ENCODE measurements around the gene YLPM1.

YLPM1 gene

DNA sequence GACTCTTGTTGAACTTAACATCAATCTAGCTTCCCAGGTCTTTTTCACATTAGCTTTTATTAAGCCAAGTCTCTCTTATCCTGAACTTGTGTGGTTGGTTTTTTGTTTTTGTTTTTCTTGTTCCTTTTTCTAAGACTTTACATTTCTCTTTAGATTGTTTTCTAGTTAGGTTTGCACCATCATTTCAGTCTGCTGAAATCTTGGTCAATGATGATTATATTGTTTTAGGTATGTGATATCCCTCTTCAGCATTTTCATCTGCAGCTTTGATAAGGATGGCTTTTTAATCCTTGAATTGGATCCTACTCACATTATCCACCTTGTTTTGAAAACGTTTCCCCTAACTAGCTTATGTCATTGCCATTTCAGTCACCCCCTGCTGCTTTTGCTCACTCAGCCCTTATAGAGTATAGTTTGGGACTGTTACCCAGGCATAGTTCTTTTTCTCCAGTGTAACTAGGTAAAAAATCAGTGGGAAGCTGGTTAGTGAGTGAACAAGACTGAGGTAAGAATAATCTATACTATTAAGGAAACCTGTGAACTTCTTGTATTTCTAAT lies 22.0 kb downstream of the YLPM1 start:
- in situ Hi-C loops (cut with MboI; ENCODE audit: low sequenced_read_pairs): no loop called here

DNA sequence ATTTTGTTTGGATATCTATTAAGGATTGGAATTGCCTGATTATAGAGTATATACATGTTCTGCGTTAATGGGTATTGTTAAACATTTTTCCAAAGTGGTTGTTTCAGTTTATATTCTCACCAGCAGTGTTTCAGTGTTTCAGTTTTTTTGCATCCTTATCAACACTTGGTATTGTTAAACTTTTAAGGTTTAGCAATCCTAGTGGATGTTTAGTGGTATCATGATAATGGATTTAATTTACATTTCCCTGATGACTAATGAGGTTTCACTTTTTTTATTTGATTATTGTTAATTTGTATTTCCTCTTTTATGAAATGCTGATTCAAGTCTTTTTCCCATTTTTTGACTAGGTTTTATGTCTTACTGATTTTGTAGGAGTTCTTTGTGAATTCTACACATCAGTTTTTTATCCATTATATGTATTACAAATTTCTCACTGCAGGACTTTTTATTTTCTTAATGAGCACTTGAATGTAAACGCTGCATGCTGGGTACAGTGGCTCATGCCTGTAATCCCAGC lies 23.7 kb downstream of the YLPM1 start:
- in situ Hi-C loops (cut with MboI; ENCODE audit: low sequenced_read_pairs): no loop called here

DNA sequence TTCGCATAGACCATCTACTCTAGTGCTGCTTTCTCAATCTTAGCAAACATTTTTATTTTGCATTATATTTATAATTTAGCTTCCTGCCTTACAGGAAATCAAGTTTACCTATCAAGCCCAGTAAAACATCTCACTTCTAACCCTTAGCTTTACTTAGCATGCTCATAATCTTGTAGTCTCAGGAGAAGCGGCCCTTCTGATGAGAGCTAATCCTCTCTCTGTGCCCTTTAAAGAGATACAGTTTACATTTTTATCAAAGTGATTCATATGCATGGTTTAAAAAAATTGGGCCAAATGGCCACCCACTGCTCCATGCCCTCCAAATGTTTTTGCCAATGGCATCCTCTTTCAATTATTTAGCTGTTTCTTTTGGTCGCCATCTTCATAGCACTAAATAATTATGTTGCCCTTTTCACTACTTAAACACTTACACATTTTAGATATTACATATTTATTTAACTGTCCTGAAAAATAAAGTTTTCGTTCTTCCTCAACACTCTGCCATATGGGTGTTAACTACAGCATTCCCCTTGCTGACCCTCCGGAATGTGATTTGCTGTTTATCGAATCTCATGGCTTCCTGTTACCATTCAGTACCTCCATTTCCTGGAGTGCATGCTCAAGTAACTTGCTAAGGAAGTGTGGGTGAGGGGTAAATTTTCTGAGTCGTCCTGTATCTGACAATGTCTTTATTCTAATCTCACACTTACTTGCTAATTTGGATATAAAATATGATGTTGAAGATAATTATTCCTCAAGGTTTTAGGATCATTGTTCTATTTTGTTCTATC lies 29.3 kb downstream of the YLPM1 start:
- in situ Hi-C loops (cut with MboI; ENCODE audit: low sequenced_read_pairs): no loop called here

DNA sequence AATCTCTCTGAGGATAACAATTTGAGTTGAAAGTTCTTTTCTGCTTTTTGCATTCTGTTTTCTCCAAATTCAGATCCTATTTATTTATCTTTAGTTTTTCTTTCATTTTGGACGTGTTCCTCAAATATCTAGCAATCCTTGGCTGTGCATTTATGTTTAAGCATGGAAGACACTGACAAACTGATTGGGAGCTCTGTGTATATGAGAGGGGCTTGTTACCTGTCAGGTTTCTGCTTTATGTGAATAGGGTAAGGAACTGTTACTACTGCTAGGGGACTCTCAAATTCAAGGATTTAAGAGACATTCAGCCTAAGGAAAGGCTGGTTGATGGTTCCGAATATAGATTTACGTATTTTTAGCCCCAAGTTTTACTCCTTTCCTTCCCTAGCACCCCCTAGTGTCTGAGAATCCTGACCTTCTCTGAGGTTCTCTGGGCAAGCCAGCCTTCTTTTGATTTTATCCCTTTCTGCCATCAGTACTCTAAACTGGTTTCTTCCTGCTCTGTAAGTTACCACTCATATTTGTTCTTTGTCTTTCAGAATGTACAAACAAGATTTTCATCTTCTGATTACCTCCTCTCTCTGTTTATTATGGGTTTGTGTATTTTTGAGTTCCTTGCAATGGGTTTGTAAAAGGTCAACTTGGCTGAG lies 30.5 kb downstream of the YLPM1 start:
- in situ Hi-C loops (cut with MboI; ENCODE audit: low sequenced_read_pairs): no loop called here

DNA sequence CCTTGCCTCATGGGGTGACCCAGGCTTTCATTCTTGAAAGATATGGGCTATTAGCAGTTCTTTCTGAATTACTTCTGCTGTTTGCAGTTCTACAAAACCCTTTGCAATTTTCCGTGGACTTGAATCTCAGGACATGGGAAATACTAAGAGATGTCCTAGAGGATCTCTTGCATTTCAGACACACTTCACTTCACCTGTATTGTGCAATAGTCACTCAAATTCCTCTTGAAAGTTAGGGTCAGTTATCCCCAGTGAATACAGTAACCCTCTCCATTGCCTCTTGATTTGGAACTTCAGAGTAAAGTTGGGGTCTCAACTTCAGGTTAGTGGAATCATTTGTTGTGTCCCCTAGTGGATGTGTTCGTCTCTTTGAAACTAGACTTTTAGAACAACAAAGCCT lies 31.8 kb downstream of the YLPM1 start:
- in situ Hi-C loops (cut with MboI; ENCODE audit: low sequenced_read_pairs): no loop called here

DNA sequence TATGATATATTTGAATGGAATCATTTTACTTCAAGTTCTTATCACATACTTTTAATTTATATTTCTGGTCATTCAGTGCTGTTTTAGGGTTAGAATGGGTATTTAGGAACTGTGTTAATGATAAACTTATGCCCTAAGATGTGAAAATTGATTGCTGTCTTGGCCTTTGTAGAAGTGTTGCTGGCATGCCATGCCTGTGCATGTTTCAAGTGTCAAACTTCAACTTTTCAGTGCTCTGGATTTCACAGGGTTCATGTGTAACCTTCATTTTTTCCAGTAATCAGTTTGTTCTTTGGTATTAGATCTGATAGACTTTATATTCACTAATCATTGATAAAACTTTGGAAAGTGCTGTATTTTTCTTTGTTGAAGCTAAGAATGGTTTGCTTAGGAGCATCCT lies 36.6 kb downstream of the YLPM1 start:
- in situ Hi-C loops (cut with MboI; ENCODE audit: low sequenced_read_pairs): no loop called here

DNA sequence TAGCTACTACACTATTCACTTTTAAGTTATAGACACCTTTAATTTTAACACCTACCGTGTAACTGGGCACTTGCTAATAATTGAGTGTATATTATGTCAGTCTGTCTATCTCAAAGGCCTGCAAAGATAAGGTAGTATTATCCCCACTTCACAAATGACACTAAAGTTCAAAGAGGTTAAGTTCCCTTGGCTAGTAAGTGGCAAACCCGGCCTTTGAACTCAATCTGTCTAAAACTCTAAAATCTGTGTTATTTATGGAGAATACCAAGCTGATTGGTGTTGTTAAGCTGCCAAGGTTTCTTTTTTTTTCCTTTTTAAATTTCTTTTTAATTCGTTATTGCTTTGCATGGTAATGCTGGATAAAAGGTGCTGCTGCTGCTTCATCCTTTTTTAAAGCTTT lies 37.7 kb downstream of the YLPM1 start:
- in situ Hi-C loops (cut with MboI; ENCODE audit: low sequenced_read_pairs): no loop called here

DNA sequence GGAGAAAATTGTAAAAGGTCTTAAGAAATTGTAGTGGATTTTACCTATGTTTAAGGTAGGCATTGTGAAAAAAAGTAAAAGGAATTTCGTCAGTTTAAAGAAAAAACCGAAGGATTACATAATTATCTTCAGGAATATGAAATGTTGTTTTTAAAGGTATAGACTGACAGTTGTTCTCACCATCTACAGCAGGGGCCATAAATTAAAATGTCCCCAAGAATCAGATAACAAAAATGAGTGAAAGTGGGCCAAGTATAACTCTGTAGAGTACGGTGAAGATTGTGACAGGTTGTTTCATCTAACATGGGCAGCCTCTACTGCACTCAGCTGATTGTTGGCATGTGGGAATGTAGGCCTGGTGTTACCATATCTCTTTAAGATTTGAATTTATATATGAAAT lies 38.3 kb downstream of the YLPM1 start:
- in situ Hi-C loops (cut with MboI; ENCODE audit: low sequenced_read_pairs): no loop called here

DNA sequence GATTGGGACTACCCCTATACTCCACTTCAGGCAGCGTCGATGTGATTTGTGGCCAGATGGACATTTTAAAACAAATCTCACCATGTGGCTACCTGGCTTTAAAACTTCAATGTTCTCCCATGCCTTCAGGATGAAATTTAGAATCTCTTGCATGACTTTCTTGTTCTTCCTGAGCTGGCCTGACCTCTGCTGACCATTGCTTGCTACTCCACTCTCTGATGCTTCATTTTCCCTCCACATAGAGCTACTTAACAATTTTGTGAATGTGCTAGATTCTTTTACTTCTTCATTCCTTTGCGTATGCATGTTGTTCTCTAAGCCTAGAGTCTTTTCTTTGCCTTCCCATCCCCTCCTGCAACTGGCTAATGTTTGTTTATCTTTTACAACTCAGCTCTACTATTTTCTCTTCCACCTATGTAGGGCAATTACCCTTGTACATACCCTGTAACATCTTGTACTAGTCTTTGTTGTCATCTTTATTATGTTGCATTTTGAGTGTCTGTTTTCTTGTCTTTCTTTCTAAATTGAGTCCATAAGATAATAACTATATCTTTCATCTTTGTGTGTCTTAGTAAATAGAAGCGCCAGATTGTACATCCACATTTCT lies 41.2 kb downstream of the YLPM1 start:
- in situ Hi-C loops (cut with MboI; ENCODE audit: low sequenced_read_pairs): no loop called here

DNA sequence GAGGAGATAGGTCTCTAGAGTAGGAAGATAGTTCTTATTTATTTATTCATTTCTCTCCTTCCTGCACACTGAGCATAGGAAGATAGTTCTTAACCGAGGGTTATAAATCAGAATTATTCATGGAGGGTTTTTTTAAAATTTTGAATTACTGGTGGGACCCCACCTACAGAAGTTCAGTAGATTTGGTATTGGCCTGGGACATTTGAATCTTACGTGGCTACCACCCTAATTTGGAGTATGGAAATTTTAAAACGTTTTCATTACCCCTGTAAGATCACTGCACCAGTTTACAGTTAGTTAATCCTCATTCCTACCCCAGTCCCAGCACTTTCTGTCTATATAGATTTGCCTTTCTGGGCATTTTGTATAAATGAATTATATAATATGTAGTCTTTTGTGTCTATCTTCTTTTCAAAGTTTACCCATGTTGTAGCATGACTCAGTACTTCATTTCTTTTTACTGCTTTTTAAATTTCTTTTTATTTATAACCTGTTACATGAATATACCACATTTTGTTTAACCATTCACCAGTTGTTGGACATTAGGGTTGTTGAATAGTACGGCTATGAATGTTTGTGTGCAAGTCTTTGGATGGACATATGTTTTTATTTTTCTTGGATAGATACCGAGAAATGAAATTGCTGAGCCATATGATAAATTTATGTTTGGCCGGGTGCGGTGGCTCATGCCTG lies 44.9 kb downstream of the YLPM1 start:
- in situ Hi-C loops (cut with MboI; ENCODE audit: low sequenced_read_pairs): no loop called here

DNA sequence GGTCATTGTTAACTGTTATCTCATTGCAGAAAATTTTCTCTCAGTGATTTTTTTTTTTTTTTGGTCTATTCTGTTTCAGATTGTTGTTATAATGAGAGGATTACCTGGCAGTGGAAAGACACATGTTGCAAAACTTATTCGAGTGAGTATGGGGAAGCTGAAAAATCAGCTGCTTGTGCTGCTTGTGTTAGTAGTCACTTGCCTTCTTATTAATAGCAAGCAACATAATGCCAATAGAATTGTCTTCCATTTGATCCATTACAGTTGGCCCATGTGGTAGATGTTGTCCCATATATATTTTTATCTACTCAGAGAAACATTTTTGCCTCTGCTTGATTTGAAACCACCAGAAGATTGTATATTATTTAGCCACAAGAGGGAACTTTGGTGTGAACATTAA lies 53.0 kb downstream of the YLPM1 start:
- in situ Hi-C loops (cut with MboI; ENCODE audit: low sequenced_read_pairs): no loop called here

DNA sequence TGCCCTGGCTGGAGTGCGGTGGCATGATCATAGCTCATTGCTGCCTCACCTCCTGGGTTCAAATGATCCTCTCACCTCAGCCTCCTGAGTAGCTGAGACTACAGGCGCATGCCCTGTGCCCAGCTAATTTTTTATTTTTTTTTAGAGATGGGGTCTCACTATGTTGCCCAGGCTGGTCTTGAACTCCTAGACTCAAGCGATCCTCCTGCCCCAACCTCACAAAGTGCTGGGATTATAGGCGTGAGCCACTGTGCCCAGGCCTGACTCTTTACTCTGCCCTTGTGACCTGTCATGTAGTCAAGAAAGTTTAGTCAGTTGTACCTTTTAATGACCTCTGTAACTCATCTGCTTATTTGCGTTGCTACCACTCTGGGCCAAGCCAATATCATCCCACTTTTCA lies 57.2 kb downstream of the YLPM1 start:
- in situ Hi-C loops (cut with MboI; ENCODE audit: low sequenced_read_pairs): no loop called here

DNA sequence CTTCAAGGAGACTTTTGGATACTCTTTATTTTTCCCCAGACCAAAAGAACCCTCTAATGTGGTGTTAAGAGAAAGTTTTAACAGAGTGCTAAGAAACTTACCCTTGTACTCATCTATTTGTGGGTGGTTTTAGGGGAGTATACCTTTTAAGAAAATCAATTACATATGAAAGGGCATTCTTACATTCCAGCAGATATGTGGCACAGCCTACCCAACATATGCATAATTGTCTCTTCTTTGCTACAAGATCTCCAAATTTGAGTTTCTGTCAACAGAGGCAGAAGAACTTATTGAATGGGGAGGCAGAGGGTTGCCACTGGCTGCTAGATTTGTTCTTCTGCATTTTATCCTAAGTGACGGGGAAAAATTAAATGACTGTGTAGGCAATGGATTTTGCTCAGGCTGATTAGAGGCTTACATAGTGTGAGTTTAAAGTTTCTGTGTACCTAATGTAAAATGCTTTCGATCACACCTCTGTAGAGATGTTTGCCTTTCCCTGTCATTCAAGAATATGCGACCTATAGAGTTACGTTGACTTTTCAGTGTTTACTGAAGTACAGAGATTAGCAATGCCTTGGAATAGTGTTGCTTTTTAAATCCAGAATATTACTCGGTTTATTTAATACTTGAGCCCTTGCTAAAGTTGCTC lies 58.3 kb downstream of the YLPM1 start:
- in situ Hi-C loops (cut with MboI; ENCODE audit: low sequenced_read_pairs): no loop called here

DNA sequence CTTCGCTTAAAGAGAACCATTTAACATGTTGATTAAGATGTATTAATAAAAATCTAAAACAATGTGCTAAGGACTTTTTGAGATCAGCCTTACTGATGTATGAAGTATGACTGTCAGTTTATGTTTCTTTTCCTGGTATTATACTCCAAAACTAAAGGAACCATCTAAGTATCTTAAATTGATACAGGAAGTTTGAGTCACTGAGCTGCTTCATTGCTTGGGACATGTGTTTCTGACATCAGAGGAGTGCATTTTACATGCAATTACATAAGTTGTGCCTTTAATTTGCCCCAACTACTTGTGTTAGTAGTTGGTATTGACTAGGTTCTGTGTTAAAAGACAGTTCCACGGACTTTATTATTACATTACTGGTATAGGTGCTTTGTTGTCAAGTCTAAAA lies 61.9 kb downstream of the YLPM1 start:
- in situ Hi-C loops (cut with MboI; ENCODE audit: low sequenced_read_pairs): no loop called here

DNA sequence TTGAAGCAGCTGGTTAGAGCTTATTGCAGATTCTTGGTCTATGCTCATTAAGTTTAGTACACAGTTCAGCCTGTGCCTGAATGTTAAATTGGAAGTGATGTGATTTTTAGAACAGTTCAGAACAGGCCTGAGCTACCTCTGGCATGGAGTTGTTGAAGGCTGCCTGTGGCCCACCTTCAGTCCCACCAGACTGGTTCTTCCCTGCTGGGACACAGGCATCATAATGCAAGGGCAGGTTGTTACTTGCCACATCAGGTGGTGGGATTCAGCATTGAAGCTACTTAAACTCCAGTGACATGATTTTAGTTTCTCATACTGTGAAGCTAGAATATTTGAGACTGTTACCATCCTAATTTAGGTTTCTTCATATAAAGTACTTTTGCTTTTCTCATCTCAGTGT lies 63.5 kb downstream of the YLPM1 start:
- in situ Hi-C loops (cut with MboI; ENCODE audit: low sequenced_read_pairs): no loop called here

DNA sequence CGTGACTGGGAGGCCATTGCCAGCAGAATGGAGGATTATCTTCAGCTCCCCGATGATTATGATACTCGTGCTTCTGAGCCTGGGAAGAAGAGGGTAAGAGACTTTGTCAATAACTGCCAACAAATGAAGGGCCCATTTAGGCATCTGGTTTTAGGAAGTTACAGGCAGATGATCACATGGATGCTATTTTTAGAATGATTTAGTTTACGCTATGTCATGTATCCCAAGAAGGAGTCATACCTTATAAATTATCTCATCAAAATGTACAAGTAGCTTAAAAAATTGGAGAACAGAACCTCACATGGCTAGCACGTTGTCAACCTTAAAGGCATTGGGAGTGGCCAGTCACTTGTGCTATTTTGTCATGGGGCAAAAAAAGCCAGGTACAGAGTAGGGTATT lies 66.1 kb downstream of the YLPM1 start:
- in situ Hi-C loops (cut with MboI; ENCODE audit: low sequenced_read_pairs): no loop called here

DNA sequence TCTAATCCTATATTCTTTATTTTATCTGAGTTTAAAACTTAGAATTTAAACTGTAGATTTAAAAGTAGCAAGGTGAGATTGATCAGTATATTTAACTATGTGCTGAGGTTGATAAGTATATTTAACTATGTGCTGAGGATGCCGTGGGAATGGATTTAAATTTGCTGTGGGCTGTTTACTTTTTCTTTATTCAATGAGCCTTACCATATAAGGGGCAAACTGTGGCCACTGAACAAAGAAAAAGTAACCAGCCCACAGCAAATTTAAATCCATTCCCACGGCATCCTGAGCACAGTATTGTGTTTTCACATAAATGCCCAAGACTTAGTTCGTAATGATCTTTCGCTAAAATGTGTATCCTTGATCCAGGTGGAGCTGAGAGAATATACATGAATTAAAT lies 69.7 kb downstream of the YLPM1 start:
- in situ Hi-C loops (cut with MboI; ENCODE audit: low sequenced_read_pairs): no loop called here

DNA sequence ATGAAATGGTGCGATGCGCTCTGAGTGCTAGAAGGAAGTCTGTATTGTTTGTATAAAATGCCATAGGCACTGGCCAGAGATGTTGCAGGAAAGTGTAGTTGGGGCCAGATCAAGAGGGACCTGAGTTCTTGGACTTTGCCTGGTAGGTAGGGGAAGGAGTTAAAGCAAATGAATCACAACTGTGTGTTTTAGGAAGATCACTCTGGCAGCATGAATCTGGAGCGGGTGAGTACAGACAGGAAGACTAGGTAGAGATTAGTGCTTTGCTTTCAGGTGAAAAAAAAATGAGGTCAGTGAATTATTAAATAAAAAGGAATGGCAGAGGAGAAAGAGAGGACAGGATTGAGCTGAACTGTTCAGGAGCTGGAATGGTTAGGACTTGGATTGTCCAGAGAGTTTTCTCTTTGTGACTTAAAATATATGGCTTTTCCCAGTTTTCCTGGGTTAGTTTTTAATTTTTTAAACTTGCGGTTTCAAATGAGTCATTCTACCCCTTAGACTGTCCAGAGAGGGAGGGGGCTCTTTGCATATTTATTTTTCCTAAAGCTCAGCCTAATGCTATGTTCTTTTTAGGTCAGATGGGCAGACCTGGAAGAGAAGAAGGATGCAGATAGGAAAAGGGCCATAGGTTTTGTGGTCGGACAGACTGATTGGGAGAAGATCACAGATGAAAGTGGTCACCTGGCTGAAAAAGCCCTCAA lies 71.7 kb downstream of the YLPM1 start:
- in situ Hi-C loops (cut with MboI; ENCODE audit: low sequenced_read_pairs): no loop called here

DNA sequence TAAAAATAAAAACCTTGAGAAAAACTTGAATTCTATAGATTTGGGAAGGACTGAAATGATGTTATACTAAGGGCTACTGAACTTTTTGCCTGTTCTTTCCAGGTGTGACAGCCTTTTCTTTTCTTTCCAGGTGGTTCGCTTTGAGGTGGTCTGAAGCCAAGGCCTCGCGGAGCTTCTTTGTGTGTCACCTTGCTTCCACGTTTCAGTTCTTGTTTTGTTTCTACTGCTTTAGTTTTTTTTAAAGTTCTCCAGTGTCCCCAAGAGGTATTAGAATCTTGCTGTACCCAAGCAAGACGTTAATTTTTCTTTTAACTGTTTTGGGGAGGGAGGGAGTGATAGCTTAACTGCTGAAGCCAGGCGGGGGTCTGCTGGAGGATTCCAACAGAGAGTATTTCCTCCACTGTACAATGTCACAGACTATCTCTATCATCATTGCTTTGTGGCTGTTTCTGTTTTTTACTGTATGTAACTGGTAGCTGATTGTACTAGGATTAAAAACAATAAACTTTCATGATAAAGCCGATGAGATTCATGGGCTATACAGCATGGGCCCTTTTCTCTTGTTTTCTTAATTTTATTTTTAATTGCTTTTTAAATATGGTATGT lies 72.6 kb downstream of the YLPM1 start:
- in situ Hi-C loops (cut with MboI; ENCODE audit: low sequenced_read_pairs): no loop called here
